NCI-H1105 treated with DMSO at 0.1 percent for 48 hours (cell line): Measurements from ENCODE around the gene RCL1.
"Not testable (repeated sequence)": the region's sequence is repeated elsewhere in the genome, so short reads cannot be mapped to it uniquely, and the experiment has no call there.

ENCODE experiments used
- DNase-seq: peaks from one replicate; lab custom pipeline; 2025; lab: John Stamatoyannopoulos, UW

Gene RCL1, protein sequence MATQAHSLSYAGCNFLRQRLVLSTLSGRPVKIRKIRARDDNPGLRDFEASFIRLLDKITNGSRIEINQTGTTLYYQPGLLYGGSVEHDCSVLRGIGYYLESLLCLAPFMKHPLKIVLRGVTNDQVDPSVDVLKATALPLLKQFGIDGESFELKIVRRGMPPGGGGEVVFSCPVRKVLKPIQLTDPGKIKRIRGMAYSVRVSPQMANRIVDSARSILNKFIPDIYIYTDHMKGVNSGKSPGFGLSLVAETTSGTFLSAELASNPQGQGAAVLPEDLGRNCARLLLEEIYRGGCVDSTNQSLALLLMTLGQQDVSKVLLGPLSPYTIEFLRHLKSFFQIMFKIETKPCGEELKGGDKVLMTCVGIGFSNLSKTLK

DNA sequence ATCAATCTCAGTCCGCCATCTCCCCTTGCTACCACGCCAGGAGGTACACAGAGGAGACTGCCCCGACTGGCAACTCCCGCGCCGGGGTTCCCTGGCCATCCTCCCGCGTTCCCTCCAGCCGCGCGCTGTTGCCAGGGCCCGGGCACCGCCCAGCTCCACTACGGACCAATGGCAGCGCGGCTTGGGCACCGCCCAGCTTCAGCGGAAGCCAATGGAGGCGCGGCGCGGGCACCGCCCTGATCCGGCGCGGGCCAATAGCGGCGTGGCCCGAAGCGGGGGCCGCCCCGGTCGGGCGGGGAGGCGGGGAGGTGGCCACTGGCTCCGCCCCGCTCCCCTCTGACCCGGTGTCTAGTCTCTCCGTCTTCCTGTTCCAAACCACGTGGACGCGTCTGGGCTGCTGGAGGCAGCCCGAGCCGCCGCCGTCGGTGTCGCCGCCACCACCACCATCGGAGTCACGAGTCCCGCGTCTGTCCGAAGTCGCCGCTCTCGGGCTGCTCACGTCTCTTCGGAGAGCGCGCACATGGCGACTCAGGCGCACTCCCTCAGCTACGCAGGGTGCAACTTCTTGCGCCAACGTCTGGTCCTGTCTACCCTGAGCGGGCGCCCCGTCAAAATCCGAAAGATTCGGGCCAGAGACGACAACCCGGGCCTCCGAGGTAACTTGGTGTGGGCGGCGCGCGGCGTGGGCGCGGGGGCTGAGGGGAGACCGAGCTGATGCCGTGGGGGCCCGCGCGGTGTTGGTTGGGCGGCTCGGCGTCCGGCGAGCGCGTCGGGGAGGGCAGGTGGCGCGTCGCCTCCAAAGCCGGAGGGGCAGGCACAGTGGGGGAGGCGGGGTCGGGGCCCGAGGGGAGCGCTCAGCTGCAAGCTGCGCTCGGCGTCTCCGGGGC, at the start of gene RCL1:
Gene RCL1, plus strand, starts transcription at position 373 of the 887 bp plus-strand sequence. Its CDS starts 148 bp downstream, at position 521.
- DNase-seq = peak; percentile 97

DNA sequence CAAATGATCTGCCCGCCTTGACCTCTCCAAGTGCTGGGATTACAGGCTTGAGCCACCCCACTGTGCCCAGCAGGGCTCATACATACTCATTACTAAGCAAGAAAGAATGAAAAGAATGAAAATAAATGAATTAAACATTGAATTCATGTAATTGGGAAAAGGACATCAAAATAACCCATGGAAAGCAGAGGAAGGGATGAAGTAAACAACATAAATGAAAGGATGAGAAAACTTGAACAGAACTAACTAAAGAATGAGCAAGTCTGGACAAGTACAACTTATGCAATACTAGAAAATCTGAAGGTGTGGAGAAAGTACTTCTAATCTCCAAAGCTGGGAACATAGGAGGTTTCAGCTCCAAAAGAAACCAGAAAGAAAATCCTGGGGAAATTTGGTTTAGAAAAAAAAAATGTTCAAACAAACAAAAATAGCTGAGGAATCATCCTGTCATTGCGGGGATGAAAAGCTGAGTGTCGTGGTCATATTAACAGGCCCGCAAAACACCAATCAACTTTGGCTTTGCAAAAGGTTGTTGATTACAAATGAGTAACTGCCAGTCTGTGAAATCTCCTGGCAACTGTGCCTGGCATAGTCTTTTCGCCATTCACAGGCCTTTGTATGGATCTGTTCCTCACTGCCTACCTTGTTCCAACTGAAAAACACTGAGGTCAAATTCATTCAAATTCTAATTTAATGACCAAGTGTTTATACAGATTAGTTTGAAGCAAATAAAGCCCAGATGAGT, 49.4 kb upstream of the RCL1 start:
- DNase-seq = no peak

DNA sequence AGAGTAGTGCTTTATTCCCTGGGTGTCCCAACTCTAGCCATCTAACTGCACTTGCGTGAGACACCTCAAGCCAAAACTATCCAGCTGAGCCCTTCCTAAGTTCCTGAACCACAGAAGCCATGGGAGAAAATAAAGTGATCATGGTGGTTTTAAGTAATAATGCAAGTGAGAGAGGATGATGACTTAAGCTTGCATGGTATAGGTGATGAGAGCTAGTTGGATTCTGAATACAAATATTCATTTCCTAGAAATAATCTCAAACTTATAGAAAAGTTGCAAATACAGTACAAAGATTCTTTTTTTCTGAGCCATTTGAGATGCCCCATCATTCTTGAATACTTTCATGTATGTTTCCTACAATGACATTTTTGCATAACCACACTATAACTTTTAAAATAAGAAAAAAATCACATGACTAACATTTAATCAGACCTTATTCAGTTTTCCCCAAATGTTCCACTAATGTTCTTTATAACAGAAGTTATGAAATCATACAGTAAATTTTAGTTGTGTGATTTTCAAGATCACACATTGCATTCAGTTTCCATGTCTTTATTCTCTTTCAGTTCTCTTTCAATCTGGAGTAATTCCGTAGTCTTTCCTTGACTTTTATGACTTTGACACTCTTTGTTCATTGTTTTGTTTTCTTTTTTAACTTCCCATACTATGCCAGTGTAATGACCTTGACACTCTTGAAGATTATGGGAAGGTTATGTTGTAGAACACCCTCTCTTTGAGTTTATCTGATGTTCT, 46.3 kb upstream of the RCL1 start:
- no peak for DNase-seq

DNA sequence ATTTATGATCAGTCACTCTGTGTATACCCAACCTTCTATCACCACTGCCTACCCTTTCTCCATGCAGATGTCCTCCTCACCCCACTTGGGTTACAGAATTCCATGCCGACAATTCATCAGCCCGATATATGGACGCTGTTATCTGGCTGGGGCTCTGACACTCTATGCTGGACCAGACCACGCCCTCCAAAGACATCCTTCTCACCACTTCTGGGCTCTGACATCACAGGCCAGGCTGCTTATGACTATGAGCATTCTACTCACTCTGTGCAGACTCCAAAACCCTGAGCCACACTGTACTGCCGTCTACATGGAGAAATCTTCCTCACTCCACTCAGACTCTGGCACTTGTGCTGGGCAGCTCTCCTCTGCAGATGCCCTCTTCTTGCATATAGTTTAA, 44.1 kb upstream of the RCL1 start:
- no peak for DNase-seq

DNA sequence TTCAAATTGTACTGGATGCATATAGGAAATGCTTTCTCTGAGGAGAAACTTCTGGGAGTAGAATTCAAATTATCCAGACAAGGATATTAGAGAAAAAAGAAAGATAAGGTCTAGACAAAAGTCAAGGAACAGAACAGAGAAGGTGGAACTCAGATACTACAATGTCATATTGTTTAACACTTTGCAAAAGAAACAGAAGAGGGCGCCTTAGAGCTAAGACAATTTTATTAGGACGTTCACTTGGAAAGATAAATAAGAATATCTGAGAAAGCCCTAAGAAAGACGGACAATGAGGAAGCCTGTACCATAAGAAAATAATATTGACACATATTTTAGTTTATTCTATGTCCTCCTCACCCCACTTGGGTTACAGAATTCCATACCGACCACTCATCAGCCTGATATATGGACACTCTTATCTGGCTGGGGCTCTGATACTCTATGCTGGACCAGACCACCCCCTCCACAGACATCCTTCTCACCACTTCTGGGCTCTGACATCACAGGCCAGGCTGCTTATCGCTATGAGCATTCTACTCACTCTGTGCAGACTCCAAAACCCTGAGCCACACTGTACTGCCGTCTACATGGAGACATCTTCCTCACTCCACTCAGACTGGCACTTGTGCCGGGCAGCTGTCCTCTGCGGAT, 42.6 kb upstream of the RCL1 start:
- peak; percentile 24 for DNase-seq

DNA sequence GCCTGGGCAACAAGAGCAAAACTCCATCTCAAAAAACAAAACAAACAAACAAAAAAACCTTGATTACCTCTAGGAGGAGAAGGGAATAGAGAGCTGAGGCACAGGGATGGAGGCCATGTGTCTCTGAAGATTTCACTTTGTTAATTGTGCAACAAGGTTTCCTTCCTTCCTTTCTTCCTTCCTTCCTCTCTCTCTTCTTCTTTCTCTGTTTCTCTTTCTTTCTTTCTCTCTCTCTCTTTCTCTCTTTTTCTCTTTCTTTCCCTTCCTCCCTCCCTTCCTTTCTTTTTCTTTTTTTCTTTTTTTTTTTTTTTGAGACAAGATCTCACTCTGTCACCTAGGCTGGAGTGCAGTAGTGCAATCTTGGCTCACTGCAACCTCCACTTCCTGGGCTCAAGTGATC, 38.2 kb upstream of the RCL1 start:
- DNase-seq = not testable (repeated sequence)

DNA sequence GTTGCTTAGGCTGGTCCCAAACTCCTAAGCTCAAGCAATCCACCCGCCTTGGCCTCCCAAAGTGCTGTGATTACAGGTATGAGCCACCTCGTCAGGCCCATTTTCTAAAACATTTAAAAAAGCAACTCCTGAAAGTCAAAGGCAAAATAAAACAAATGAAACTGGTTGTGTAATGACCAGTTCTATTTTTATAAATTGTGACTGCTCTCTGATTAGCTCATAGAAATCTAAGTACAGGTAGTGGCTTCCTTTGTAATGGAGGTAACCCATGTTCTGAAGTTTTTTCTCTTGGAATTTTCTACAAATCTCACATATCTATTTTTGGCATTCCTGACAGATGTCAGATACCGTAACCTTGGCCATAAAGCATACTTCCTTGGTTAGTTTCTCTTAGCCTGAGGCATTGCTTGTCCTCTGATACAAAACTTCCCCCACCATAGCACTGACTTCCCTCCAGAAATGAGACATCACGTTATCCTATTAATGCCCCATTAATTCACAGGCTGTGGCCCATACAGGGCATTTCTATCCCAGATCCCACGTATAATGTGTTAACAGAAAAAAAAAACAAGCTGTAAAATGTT, 37.6 kb upstream of the RCL1 start:
- DNase-seq = no peak

DNA sequence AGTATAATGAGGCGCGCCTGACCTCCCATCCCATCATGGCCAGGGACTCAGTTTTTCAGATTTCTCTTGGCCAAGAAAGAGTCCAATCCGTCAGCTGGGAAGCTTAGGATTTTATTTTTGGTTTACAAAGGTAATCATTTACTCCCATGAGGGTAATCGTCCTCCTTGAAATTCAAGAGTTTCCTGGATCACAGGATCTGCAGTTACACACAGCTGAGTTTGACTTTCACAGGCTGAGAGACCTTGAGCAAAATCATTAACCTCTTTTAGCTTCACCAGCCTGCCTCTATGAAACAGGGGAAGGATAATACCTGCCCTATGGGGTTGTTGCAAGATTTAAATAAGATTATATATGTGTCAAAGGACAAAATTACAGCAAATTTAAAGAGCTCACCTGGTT, 36.3 kb upstream of the RCL1 start:
- no peak for DNase-seq

DNA sequence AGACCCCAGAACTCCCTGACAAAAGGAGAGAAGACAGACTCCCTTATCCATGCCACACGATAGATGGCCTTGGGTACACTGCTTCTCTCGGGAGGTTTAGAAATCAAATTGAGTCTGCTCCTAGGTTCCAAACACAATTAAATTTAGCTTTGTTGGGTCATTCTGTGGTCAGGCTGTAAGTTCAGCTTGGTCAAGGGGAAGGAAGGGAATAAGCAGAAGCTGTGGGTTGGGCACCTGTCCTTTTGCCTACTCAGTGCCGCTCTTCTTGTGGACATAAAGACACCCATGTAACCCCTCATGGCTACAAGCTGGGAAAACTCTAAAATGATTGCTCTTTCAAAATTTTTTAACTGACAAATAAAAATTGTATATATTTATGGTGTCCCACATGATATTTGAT, 32.6 kb upstream of the RCL1 start:
- no peak for DNase-seq

DNA sequence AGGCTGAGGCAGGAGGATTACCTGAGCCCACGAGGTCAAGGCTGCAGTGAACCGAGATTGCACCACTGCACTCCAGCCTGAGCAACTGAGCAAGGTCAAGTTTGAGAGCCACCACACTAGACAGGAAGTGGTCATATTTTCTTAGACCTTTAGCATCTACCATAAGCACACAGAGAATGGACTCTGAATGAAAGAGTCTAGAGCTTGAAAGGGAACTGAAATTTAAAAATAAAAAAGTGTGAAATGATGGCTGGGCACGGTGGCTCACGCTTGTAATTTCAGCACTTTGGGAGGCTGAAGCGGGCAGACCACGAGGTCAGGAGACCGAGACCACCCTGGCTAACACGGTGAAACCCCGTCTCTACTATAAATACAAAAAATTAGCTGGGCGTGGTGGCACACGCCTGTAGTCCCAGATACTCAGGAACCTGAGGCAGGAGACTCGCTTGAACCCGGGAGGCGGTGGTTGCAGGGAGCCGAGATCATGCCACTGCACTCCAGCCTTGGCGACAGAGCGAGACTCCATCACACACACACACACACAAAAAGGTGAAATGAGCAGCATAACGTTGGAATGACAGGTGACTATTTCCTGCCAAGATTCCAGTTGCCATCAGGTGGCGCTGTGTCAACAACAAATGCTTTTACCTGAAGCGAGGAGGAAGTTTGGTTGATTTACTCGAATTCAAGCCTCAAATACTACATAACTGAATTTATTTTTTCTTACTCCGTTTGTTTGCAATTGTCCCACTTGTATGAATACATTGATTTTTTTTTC, 30.4 kb upstream of the RCL1 start:
- DNase-seq = peak; percentile 74

DNA sequence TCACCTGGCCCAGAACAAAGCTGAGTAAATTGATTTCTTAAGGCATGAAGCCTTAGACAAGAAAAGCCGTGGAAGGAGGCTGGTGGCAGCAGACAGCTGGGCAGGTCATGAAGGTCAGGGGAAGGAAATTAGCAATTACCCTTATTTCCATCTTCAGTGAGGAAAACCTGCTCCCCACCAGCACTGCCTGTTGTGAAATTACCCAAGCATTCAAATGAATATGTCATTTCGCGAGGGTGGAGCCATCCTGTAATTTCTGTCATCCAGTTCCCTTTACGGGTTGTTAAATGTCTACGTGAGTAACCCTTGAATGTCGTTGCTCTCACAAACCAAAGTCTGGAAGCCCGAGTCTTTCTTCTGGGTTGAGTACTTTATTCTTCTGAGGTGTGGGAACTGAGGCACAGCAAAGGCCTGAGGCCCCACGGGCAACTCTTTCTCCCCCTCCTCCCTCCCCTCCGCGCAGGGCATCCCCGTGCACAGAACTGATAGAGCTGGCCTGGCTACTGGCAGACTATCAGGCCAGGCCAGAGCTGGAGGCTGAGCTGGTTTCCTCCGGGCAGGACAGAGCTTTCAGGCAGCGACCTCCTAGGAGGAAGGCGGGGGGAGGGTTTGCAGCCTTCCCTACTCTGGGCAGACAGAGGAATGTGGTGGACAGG, 29.7 kb upstream of the RCL1 start:
- DNase-seq = no peak

DNA sequence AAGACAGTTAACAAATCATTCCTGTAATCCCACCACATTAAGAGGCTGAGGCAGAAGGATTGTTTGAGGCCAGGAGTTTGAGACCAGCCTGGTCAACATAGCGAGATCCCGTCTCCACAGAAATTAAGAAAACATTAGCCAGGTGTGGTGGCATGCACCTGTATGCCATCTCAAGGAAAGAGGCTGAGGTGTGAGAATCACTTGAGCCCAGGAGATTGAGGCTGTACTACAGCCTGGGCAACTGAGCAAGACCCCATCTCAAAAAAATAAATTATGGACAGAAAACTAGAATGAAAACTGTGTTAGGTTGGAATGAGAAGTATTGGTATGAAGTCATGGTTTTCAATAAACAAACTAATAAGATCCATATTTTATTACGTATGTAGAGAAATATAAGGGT, 28.7 kb upstream of the RCL1 start:
- DNase-seq = no peak

DNA sequence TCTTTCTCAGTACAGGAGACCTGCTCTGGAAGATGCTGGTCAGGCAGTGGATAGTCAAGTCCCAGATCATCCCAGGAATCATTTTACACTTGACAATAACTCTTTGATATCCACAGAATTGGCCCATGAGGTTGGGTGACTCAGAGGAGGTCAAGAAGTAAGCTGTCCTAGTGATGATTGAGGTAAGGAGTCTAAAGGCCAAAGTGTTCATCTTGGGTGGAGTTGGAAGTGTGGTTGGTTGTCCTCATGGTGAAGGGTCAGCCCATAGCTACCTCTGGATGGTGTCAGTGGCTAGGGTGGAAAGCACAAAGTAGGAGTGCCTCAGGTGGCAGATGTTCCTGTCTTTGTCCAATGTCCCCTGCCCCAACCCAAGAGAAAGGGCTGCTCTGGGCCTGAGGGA, 24.1 kb upstream of the RCL1 start:
- DNase-seq = no peak

DNA sequence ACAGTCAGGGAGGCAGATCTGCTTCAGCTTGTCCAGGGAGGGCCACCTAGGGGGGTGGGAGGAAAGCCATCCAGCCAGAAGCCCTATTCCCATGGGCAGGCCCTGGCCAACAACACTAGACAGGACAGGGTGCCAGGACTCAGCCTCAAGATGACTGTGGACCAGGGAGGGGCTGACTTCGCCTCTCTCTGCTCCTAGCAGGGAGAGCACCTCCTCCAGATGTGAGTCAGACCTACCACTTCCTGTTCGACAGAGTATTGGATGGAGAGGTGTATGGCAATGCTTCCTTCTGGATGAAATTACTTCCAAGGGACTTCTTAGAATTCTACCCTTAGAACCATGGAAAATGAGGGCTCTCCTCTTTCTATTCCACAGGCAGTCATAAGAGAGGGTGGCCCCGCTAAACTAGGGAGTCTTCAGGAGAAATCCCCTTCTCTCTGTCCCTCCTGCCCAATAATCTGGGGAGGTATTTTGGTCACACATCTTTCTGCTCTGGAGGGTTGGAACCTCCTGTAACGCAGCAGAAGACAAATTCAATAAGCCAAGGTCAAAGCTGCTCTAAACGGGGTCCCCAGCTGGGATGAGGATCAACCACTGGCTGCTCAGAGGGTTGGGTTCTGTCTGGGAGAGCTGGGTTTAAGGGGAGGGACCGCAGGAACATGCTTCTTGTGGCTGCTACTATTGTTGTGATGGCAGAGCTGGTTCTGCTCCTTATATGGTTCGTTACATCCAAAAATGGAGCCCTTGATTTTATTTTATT, 23.2 kb upstream of the RCL1 start:
- DNase-seq = no peak

DNA sequence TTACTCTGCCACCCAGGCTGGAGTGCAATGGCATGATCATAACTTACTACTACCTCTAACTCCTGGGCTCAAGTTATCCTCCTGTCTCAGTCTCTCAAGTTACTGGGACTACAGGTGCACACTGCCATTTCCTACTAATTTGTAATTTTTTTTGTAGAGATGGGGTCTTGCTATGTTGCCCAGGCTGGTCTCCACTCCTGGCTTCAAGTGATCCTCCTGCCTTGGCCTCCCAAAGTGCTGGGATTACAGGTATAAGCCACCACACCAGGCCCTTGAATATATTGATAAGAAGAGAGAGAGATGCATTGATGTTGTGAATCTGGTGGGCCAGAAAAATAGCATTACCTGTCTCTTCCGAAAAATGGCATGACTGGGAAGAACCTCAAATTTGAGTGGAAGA, 21.0 kb upstream of the RCL1 start:
- DNase-seq = no peak

DNA sequence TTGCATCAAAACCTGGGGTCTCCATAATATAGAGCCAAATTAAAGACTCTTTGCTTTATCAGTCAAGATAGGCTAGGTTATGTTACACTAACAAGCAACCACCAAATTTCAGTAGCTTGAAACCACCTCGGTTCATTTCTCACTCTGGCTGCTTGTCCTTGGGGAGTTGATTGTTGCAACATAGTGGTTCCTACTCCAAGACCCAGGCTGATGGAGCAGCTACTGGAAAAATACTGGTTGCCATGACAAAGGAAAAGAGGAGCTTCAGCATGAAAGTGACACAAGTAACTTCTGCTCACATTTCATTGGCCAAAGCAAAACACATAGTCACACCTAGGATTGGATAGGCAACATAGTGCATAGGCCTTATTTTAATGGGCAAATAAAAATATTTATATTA, 18.5 kb upstream of the RCL1 start:
- no peak for DNase-seq

DNA sequence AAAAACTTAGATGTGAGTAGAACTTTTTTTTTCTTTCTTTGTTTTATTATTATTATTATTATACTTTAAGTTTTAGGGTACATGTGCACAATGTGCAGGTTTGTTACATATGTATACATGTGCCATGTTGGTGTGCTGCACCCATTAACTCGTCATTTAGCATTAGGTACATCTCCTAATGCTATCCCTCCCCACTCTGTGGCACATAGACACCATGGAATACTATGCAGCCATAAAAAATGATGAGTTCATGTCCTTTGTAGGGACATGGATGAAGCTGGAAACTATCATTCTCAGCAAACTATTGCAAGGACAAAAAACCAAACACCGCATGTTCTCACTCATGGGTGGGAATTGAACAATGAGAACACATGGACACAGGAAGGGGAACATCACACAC, 17.8 kb upstream of the RCL1 start:
- DNase-seq = not testable (repeated sequence)

DNA sequence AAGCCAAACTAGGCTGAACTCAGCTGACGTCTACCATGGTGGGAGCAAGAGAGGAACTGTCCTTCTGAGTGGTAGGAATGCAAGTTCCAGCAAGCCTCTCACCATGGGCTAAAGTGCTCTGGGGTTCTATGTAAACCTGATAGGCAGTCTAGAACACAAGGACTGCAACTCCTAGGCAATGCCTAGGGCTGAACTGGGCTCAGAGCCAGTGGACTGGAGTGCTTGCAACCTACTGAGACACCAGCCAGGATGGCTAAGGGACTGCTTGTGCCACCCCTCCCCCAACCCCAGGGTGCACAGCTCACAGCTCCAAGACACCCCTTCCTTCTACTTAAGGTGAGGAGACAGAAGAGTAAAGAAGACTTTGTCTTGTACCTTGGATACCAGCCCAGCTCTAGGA, 12.1 kb upstream of the RCL1 start:
- no peak for DNase-seq

DNA sequence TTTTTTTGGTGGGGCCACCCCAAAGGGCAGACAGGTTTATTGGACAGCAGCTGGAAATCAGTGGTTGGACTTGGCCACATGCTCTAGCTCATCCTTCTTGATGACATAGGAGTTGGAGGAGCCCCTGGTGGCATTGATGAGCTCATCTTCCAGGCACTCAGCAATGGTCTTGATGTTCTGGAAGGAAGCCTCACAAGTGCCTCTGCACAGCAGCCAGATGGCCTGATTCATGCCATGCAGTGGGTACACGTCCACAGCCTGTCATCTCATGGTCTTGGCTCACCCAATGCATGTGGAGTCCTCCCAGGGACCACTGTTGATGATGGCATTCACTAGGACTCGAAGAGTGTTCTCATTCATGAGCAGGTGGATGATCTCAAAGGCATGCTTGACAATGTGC, 11.3 kb upstream of the RCL1 start:
- DNase-seq = no peak
